ENCODE results near the gene PDLIM7.

GRCh38 chr5:177450667-177451424 lies 46.6 kb downstream of the PDLIM7 start:
- TF ChIP-seq CTCF (IDR thresholded peaks at IDR 0.05; ENCODE audit: extremely low read depth in 1 of 2, insufficient read depth in 1 of 2, low read depth in 1 of 2, low read length in 2 of 2) (no peak), POLR2A (IDR thresholded peaks at IDR 0.05; ENCODE audit: low read depth, low read length) (no peak), MAX (IDR thresholded peaks at IDR 0.05; ENCODE audit: insufficient read depth, insufficient read length) (no peak), JUN (IDR thresholded peaks at IDR 0.05; ENCODE audit: borderline replicate concordance, insufficient read depth, insufficient read length, low read depth) (no peak), POLR2AphosphoS5 (IDR thresholded peaks at IDR 0.05; ENCODE audit: insufficient read depth, low read depth, low read length) (no peak)
